Smooth muscle cell (in vitro differentiated cells): Measurements from ENCODE around the gene FCN2. TPM values are rescaled to one million over a fixed set of nuclear protein-coding genes. Genes with fewer than 3 reads are reported as not detected.

Experiments used
- DNase-seq: peaks from one replicate; lab custom pipeline; 2025; ENCODE audit not compliant: unreplicated experiment; lab: John Stamatoyannopoulos, UW
- H2AFZ ChIP-seq: fragments of 200-600 bp; sonication (generic); 2 replicates; pipeline ENCODE4 v1.6.0; 2016; ENCODE audit warnings: antibody characterized with exemption, low read depth, mild to moderate bottlenecking
- H3F3A ChIP-seq: fragments of 200-600 bp; sonication (generic); 2 replicates; pipeline ENCODE4 v1.6.0; 2017; ENCODE audit warnings: antibody characterized with exemption, low read depth
- H3K27ac ChIP-seq: fragments of 200-600 bp; sonication (generic); 2 replicates; pipeline ENCODE4 v1.5.1; 2016; ENCODE audit warnings: low read depth, mild to moderate bottlenecking
- H3K27me3 ChIP-seq: fragments of 200-600 bp; sonication (generic); 2 replicates; pipeline ENCODE4 v1.6.1; 2016; ENCODE audit warnings: low read depth, mild to moderate bottlenecking
- H3K36me3 ChIP-seq: fragments of 200-600 bp; sonication (generic); 2 replicates; pipeline ENCODE4 v1.5.1; 2016; ENCODE audit warnings: low read depth
- H3K4me1 ChIP-seq: fragments of 200-600 bp; sonication (generic); 2 replicates; pipeline ENCODE4 v1.5.1; 2016; ENCODE audit warnings: low read depth
- H3K4me2 ChIP-seq: fragments of 200-600 bp; sonication (generic); 2 replicates; pipeline ENCODE4 v1.6.0; 2016; ENCODE audit warnings: mild to moderate bottlenecking
- H3K4me3 ChIP-seq: fragments of 200-600 bp; sonication (generic); 2 replicates; pipeline ENCODE4 v1.5.1; 2016; ENCODE audit warnings: mild to moderate bottlenecking
- H3K79me2 ChIP-seq: fragments of 200-600 bp; sonication (generic); 2 replicates; pipeline ENCODE4 v1.6.0; 2016; ENCODE audit warnings: low read depth, mild to moderate bottlenecking
- H3K9ac ChIP-seq: fragments of 200-600 bp; sonication (generic); 2 replicates; pipeline ENCODE4 v1.6.0; 2016; ENCODE audit warnings: low read depth
- H3K9me3 ChIP-seq: fragments of 200-600 bp; sonication (generic); replicated peaks from 2 replicates; pipeline ENCODE4 v1.5.1; 2016; ENCODE audit warnings: low read depth
- H4K20me1 ChIP-seq: fragments of 200-600 bp; sonication (generic); 2 replicates; pipeline ENCODE4 v1.6.0; 2016; ENCODE audit warnings: low read depth
- WGBS: methylation state at CpG from one replicate; pipeline ENCODE4 v1.1.7; 2016; ENCODE audit warnings: low lambda C conversion rate; 5-methylcytosine and 5-hydroxymethylcytosine counted together
- polyA plus RNA-seq: library from polyadenylated mRNA; unstranded; fragments of >200 nt; fragmentation: Nextera tagmentation; extraction: Ambion mirVana; gene quantifications from 2 replicates; pipeline ENCODE4 v1.2.1, GENCODE V29; 2016
- total RNA-seq: library from RNA; depleted of rRNA; stranded (reverse); fragments of >200 nt; gene quantifications from 2 replicates; pipeline ENCODE4 v1.2.3, GENCODE V29; 2014
- TF ChIP-seq, protein P1 (sequence below): fragments of 200-600 bp; sonication (generic); IDR thresholded peaks from 2 replicates; pipeline ENCODE4 v1.5.1; 2017; ENCODE audit warnings: borderline replicate concordance, mild to moderate bottlenecking, antibody characterized with exemption; ENCODE audit not compliant: insufficient read depth, poor library complexity, severe bottlenecking

FCN2 gene
- total and polyA plus RNA-seq, 2 experiments from 2014 or later = not detected

GRCh38 chr9:134923466-134923865 lies 42.9 kb downstream of the FCN2 start:
- DNase-seq = no peak
- Histone ChIP-seq H3F3A (no peaks in the 10 kb centered on the region), H3K79me2 (no peaks in the 10 kb centered on the region), H3K27me3 (peaks cover 4% of the 10 kb centered on the region), H3K27ac (no peak overlapping the region), H2AFZ (no peak overlapping the region), H3K4me2 (no peak overlapping the region), H3K4me3 (no peak overlapping the region), H3K9ac (no peak overlapping the region), H3K9me3 (no peaks in the 10 kb centered on the region), H3K36me3 (no peaks in the 10 kb centered on the region), H4K20me1 (no peaks in the 10 kb centered on the region), H3K4me1 (no peaks in the 10 kb centered on the region)
- TF ChIP-seq, protein P1, sequence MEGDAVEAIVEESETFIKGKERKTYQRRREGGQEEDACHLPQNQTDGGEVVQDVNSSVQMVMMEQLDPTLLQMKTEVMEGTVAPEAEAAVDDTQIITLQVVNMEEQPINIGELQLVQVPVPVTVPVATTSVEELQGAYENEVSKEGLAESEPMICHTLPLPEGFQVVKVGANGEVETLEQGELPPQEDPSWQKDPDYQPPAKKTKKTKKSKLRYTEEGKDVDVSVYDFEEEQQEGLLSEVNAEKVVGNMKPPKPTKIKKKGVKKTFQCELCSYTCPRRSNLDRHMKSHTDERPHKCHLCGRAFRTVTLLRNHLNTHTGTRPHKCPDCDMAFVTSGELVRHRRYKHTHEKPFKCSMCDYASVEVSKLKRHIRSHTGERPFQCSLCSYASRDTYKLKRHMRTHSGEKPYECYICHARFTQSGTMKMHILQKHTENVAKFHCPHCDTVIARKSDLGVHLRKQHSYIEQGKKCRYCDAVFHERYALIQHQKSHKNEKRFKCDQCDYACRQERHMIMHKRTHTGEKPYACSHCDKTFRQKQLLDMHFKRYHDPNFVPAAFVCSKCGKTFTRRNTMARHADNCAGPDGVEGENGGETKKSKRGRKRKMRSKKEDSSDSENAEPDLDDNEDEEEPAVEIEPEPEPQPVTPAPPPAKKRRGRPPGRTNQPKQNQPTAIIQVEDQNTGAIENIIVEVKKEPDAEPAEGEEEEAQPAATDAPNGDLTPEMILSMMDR = no peak
- WGBS = 90% methylated on average over 7 of the region's 7 CpGs

- H3K4me2 ChIP-seq = no peak overlapping the region
- no peaks in the 10 kb centered on the region for H3K79me2 ChIP-seq
- peaks cover 4% of the 10 kb centered on the region for H3K27me3 ChIP-seq
- H3K9me3 ChIP-seq = no peaks in the 10 kb centered on the region
- no peak for DNase-seq
- no peaks in the 10 kb centered on the region for H3K36me3 ChIP-seq
- TF ChIP-seq, protein P1 = no peak
- no peaks in the 10 kb centered on the region for H3F3A ChIP-seq
- no peaks in the 10 kb centered on the region for H3K4me1 ChIP-seq
- no peak overlapping the region for H3K9ac ChIP-seq
- H2AFZ ChIP-seq = no peak overlapping the region
- H3K27ac ChIP-seq = no peak overlapping the region
- 89% methylated on average over 7 of the region's 7 CpGs for WGBS
- no peak overlapping the region for H3K4me3 ChIP-seq
- H4K20me1 ChIP-seq = no peaks in the 10 kb centered on the region
These were observed 44.5 kb downstream of the FCN2 start for GRCh38 chr9:134925011-134925511.

GRCh38 chr9:134928436-134929192 lies 48.0 kb downstream of the FCN2 start:
- no peaks in the 10 kb centered on the region for H3K36me3 ChIP-seq
- 88% methylated on average over 15 of the region's 15 CpGs for WGBS
- H3K4me3 ChIP-seq = no peak overlapping the region
- TF ChIP-seq, protein P1 = no peak
- no peaks in the 10 kb centered on the region for H3K79me2 ChIP-seq
- H3K4me2 ChIP-seq = no peak overlapping the region
- H3K27me3 ChIP-seq = no peaks in the 10 kb centered on the region
- no peaks in the 10 kb centered on the region for H3K4me1 ChIP-seq
- H3K9me3 ChIP-seq = no peaks in the 10 kb centered on the region
- no peaks in the 10 kb centered on the region for H4K20me1 ChIP-seq
- DNase-seq = no peak
- no peak overlapping the region for H2AFZ ChIP-seq
- H3K27ac ChIP-seq = no peak overlapping the region
- H3F3A ChIP-seq = no peaks in the 10 kb centered on the region
- H3K9ac ChIP-seq = no peak overlapping the region
